ENCODE data around the gene LPAR6.

The LPAR6 gene

GRCh38 chr13:48401480-48401879 lies 11.4 kb downstream of the LPAR6 start:
- TF ChIP-seq ESRRG (CRISPR knock-in tag; IDR thresholded peaks at IDR 0.05) (no peak), ISL1 (CRISPR knock-in tag; IDR thresholded peaks at IDR 0.05) (no peak), ZC3H10 (CRISPR knock-in tag; IDR thresholded peaks at IDR 0.05) (no peak), ARNTL (CRISPR knock-in tag; IDR thresholded peaks at IDR 0.05; ENCODE audit: borderline replicate concordance, low read depth) (no peak), PPARA (CRISPR knock-in tag; IDR thresholded peaks at IDR 0.05; ENCODE audit: borderline replicate concordance) (no peak), ZNF8 (CRISPR knock-in tag; IDR thresholded peaks at IDR 0.05) (no peak), ZNF565 (CRISPR knock-in tag; conservative IDR thresholded peaks at IDR 0.05; ENCODE audit: low read depth) (no peak), CSDC2 (CRISPR knock-in tag; IDR thresholded peaks at IDR 0.05) (no peak), BACH2 (CRISPR knock-in tag; IDR thresholded peaks at IDR 0.05; ENCODE audit: borderline replicate concordance) (no peak), GLIS3 (CRISPR knock-in tag; IDR thresholded peaks at IDR 0.05) (no peak)
- TF ChIP-seq, protein P1, sequence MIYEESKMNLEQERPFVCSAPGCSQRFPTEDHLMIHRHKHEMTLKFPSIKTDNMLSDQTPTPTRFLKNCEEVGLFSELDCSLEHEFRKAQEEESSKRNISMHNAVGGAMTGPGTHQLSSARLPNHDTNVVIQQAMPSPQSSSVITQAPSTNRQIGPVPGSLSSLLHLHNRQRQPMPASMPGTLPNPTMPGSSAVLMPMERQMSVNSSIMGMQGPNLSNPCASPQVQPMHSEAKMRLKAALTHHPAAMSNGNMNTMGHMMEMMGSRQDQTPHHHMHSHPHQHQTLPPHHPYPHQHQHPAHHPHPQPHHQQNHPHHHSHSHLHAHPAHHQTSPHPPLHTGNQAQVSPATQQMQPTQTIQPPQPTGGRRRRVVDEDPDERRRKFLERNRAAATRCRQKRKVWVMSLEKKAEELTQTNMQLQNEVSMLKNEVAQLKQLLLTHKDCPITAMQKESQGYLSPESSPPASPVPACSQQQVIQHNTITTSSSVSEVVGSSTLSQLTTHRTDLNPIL (CRISPR knock-in tag; IDR thresholded peaks at IDR 0.05; ENCODE audit: low read depth) = no peak
- no peak for ATAC-seq

GRCh38 chr13:48400850-48401291 lies 12.0 kb downstream of the LPAR6 start:
- TF ChIP-seq ISL1 (CRISPR knock-in tag; IDR thresholded peaks at IDR 0.05) = no peak
- no peak for TF ChIP-seq RARB (CRISPR knock-in tag; IDR thresholded peaks at IDR 0.05)
- no peak for TF ChIP-seq ZNF565 (CRISPR knock-in tag; conservative IDR thresholded peaks at IDR 0.05; ENCODE audit: low read depth)
- TF ChIP-seq, protein P1 (CRISPR knock-in tag; IDR thresholded peaks at IDR 0.05; ENCODE audit: low read depth) = no peak
- no peak for TF ChIP-seq PATZ1 (CRISPR knock-in tag; IDR thresholded peaks at IDR 0.05; ENCODE audit: borderline replicate concordance)
- TF ChIP-seq GLIS3 (CRISPR knock-in tag; IDR thresholded peaks at IDR 0.05) = no peak
- no peak for TF ChIP-seq ARNTL (CRISPR knock-in tag; IDR thresholded peaks at IDR 0.05; ENCODE audit: borderline replicate concordance, low read depth)
- TF ChIP-seq CSRNP3 (CRISPR knock-in tag; IDR thresholded peaks at IDR 0.05) = no peak
- no peak for TF ChIP-seq ZC3H10 (CRISPR knock-in tag; IDR thresholded peaks at IDR 0.05)
- TF ChIP-seq TOX (CRISPR knock-in tag; IDR thresholded peaks at IDR 0.05; ENCODE audit: borderline replicate concordance) = no peak
- TF ChIP-seq SNAI2 (CRISPR knock-in tag; IDR thresholded peaks at IDR 0.05) = no peak
- TF ChIP-seq CSDC2 (CRISPR knock-in tag; IDR thresholded peaks at IDR 0.05) = no peak
- TF ChIP-seq BACH2 (CRISPR knock-in tag; IDR thresholded peaks at IDR 0.05; ENCODE audit: borderline replicate concordance) = no peak
- TF ChIP-seq ZFP3 (CRISPR knock-in tag; IDR thresholded peaks at IDR 0.05) = no peak
- no peak for TF ChIP-seq OSR1 (CRISPR knock-in tag; IDR thresholded peaks at IDR 0.05)
- TF ChIP-seq ZFP30 (CRISPR knock-in tag; IDR thresholded peaks at IDR 0.05) = no peak
- no peak for TF ChIP-seq ZNF70 (CRISPR knock-in tag; IDR thresholded peaks at IDR 0.05)
- TF ChIP-seq PPARA (CRISPR knock-in tag; IDR thresholded peaks at IDR 0.05; ENCODE audit: borderline replicate concordance) = no peak
- TF ChIP-seq POU6F1 (CRISPR knock-in tag; IDR thresholded peaks at IDR 0.05; ENCODE audit: borderline replicate concordance, low read depth) = no peak
- no peak for TF ChIP-seq ZNF8 (CRISPR knock-in tag; IDR thresholded peaks at IDR 0.05)
- peak; percentile 80 for ATAC-seq

- TF ChIP-seq BACH2 (CRISPR knock-in tag; IDR thresholded peaks at IDR 0.05; ENCODE audit: borderline replicate concordance) = no peak
- no peak for TF ChIP-seq ESRRG (CRISPR knock-in tag; IDR thresholded peaks at IDR 0.05)
- no peak for TF ChIP-seq CSDC2 (CRISPR knock-in tag; IDR thresholded peaks at IDR 0.05)
- TF ChIP-seq ARNTL (CRISPR knock-in tag; IDR thresholded peaks at IDR 0.05; ENCODE audit: borderline replicate concordance, low read depth) = no peak
- no peak for TF ChIP-seq SNAI2 (CRISPR knock-in tag; IDR thresholded peaks at IDR 0.05)
- TF ChIP-seq ZNF565 (CRISPR knock-in tag; conservative IDR thresholded peaks at IDR 0.05; ENCODE audit: low read depth) = no peak
- TF ChIP-seq TCF4 (CRISPR knock-in tag; IDR thresholded peaks at IDR 0.05; ENCODE audit: borderline replicate concordance) = no peak
- TF ChIP-seq ZFP3 (CRISPR knock-in tag; IDR thresholded peaks at IDR 0.05) = no peak
- no peak for TF ChIP-seq ZC3H10 (CRISPR knock-in tag; IDR thresholded peaks at IDR 0.05)
- TF ChIP-seq, protein P1 (CRISPR knock-in tag; IDR thresholded peaks at IDR 0.05; ENCODE audit: low read depth) = no peak
- no peak for TF ChIP-seq ZFP30 (CRISPR knock-in tag; IDR thresholded peaks at IDR 0.05)
- no peak for TF ChIP-seq RARB (CRISPR knock-in tag; IDR thresholded peaks at IDR 0.05)
- no peak for TF ChIP-seq GLIS3 (CRISPR knock-in tag; IDR thresholded peaks at IDR 0.05)
- ATAC-seq = peak; percentile 73
Observed at GRCh38 chr13:48400090-48400694, 12.7 kb downstream of the LPAR6 start.
